Bronchial epithelial cell (primary cell): ENCODE measurements around the gene OR2AT4. TPM values are rescaled to one million over a fixed set of nuclear protein-coding genes. Genes with fewer than 3 reads are reported as not detected.

ENCODE experiments used
- DNase-seq: peaks from one replicate; pipeline ENCODE4 v3.0.0-alpha.2; 2010; ENCODE audit warnings: low read depth
- FAIRE-seq: peaks from 2 replicates; lab custom pipeline; 2011; peaks lifted over from hg19 to GRCh38; lab: Jason Lieb, UNC
- H3K27me3 ChIP-seq: 2 replicates; pipeline ENCODE4 v1.5.1; 2011; ENCODE audit warnings: low read length; ENCODE audit not compliant: control insufficient read depth, insufficient read depth
- H3K36me3 ChIP-seq: 2 replicates; pipeline ENCODE4 v1.5.1; 2011; ENCODE audit warnings: low read length; ENCODE audit not compliant: control insufficient read depth, insufficient read depth
- H3K4me3 ChIP-seq: 2 replicates; pipeline ENCODE4 v1.5.1; 2011; ENCODE audit warnings: mild to moderate bottlenecking, low read depth, low read length, control low read depth
- total RNA-seq: library from RNA; depleted of rRNA; stranded (reverse); fragments of >200 nt; gene quantifications from 2 replicates; pipeline ENCODE4 v1.2.1, GENCODE V29; 2014
- TF ChIP-seq, protein P1 (sequence below): IDR thresholded peaks from 2 replicates; pipeline ENCODE4 v1.5.1; 2011; ENCODE audit warnings: mild to moderate bottlenecking, moderate library complexity, low read length, control low read depth, inconsistent platforms; ENCODE audit not compliant: insufficient read depth, severe bottlenecking

Gene OR2AT4
- total RNA-seq, 1 donor from 2014 or later = not detected

GRCh38 chr11:75079546-75079945, 17.1 kb downstream of the OR2AT4 start:
- Histone ChIP-seq H3K27me3 (no peaks in the 10 kb centered on the region), H3K36me3 (no peaks in the 10 kb centered on the region), H3K4me3 (no peak overlapping the region)
- DNase-seq (no peak), FAIRE-seq (no peak)
- TF ChIP-seq, protein P1, sequence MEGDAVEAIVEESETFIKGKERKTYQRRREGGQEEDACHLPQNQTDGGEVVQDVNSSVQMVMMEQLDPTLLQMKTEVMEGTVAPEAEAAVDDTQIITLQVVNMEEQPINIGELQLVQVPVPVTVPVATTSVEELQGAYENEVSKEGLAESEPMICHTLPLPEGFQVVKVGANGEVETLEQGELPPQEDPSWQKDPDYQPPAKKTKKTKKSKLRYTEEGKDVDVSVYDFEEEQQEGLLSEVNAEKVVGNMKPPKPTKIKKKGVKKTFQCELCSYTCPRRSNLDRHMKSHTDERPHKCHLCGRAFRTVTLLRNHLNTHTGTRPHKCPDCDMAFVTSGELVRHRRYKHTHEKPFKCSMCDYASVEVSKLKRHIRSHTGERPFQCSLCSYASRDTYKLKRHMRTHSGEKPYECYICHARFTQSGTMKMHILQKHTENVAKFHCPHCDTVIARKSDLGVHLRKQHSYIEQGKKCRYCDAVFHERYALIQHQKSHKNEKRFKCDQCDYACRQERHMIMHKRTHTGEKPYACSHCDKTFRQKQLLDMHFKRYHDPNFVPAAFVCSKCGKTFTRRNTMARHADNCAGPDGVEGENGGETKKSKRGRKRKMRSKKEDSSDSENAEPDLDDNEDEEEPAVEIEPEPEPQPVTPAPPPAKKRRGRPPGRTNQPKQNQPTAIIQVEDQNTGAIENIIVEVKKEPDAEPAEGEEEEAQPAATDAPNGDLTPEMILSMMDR = no peak

- TF ChIP-seq, protein P1 = no peak
- no peaks in the 10 kb centered on the region for H3K36me3 ChIP-seq
- DNase-seq (no peak), FAIRE-seq (no peak)
- H3K27me3 ChIP-seq = no peaks in the 10 kb centered on the region
- H3K4me3 ChIP-seq = no peak overlapping the region
These were observed 18.4 kb downstream of the OR2AT4 start for GRCh38 chr11:75078233-75078632.

GRCh38 chr11:75077316-75077715, 19.4 kb downstream of the OR2AT4 start:
- Histone ChIP-seq H3K4me3 (no peak overlapping the region), H3K27me3 (peaks cover 5% of the 10 kb centered on the region), H3K36me3 (no peaks in the 10 kb centered on the region)
- DNase-seq (peak; percentile 28), FAIRE-seq (no peak)
- TF ChIP-seq, protein P1 = no peak

GRCh38 chr11:75076671-75077070, 20.0 kb downstream of the OR2AT4 start:
- peaks cover 5% of the 10 kb centered on the region for H3K27me3 ChIP-seq
- H3K36me3 ChIP-seq = no peaks in the 10 kb centered on the region
- TF ChIP-seq, protein P1 = no peak
- no peak overlapping the region for H3K4me3 ChIP-seq
- DNase-seq = no peak
- FAIRE-seq = no peak

- peak; percentile 15 for DNase-seq
- no peak overlapping the region for H3K4me3 ChIP-seq
- TF ChIP-seq, protein P1 = no peak
- no peaks in the 10 kb centered on the region for H3K36me3 ChIP-seq
- no peak for FAIRE-seq
- peaks cover 5% of the 10 kb centered on the region for H3K27me3 ChIP-seq
These were observed 23.1 kb downstream of the OR2AT4 start for GRCh38 chr11:75073459-75074190.
